GM12891 (cell line): Measurements from ENCODE around the gene NEK11.

Source experiments
- POLR2A ChIP-seq: IDR thresholded peaks from 2 replicates; pipeline ENCODE4 v1.6.1; 2011; ENCODE audit warnings: low read depth, low read length, control low read depth
- POLR2AphosphoS5 ChIP-seq: IDR thresholded peaks from 2 replicates; pipeline ENCODE4 v1.6.1; 2011; ENCODE audit warnings: low read depth, low read length, control low read depth
- SPI1 ChIP-seq: IDR thresholded peaks from 2 replicates; pipeline ENCODE4 v1.6.1; 2011; ENCODE audit warnings: low read depth, low read length, control low read depth
- TAF1 ChIP-seq: IDR thresholded peaks from 2 replicates; pipeline ENCODE4 v1.6.1; 2011; ENCODE audit warnings: low read depth, low read length, control low read depth

DNA sequence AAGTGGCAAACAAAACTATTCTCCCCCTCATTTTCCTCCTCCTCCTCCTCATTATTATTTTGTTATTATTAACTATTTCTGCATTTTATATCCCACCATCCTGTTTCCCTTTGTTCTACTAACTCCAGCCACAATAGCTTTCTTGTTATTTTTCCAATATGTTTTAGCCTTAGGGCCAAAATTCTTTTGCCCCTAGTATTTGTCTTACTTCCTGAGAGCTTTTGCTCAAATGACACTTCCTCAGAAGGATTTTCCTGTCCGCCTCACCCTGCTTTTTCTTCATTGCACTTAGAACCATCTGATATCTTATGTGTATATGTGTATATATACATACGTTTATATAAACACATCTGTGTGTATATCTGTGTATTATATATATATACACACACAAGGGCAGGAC is 322.2 kb downstream of the NEK11 start:
- TF ChIP-seq POLR2AphosphoS5 (no peak), POLR2A (no peak), TAF1 (no peak), SPI1 (no peak)
